ENCODE results near the gene SNAP23. TPM values are rescaled to one million over a fixed set of nuclear protein-coding genes. Genes with fewer than 3 reads are reported as not detected.

SNAP23 gene
- total and polyA plus RNA-seq, 2 experiments from 2014 or later: 58.8 to 88.1 TPM

DNA sequence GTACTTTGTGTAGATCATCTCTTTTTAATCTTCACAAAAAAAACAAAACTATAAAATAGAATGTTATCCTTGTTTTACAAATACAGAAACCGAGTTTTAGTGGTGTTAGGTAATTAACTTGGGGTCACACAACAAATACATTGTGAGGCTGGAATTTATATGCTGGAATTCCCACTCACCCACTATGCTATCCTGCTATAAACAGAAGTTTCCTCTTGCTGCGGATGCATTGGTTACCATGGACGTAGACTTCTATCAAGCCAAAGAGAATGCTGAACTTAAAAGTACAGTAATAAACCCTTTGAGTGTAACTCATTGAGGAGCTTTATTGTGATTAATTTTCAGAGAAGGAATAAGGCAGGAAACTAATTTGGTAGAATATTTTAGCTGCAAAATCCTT is 9.2 kb downstream of the SNAP23 start:
- H3F3A ChIP-seq (replicated peaks; ENCODE audit: low read depth): no peaks in the 10 kb centered on the region
- H3K9me3 Mint-ChIP-seq: no peaks in the 10 kb centered on the region
- H3K27me3 ChIP-seq (ENCODE audit: insufficient read depth): no peaks in the 10 kb centered on the region
- no peak overlapping the region for H3K4me2 ChIP-seq
- ATAC-seq: no peak
- H3K4me1 Mint-ChIP-seq: peaks cover 9% of the 10 kb centered on the region; the same call in 2 of the 3 replicates
- H3K27me3 Mint-ChIP-seq (ENCODE audit: insufficient read depth, low read depth, poor library complexity): peaks cover 1% of the 10 kb centered on the region
- H3K4me1 ChIP-seq (ENCODE audit: insufficient read depth): peaks cover 11% of the 10 kb centered on the region
- peaks cover 18% of the 10 kb centered on the region for H4K20me1 ChIP-seq (replicated peaks; ENCODE audit: insufficient read depth)
- TF ChIP-seq ZNF331 (CRISPR knock-in tag; IDR thresholded peaks at IDR 0.05; ENCODE audit: low read depth): no peak
- no peak for TF ChIP-seq EZH2 (IDR thresholded peaks at IDR 0.05; ENCODE audit: low read depth, unreplicated experiment)
- no peak for TF ChIP-seq NANOG (IDR thresholded peaks at IDR 0.05; ENCODE audit: borderline replicate concordance)
- TF ChIP-seq STAT1 (IDR thresholded peaks at IDR 0.05; ENCODE audit: unreplicated experiment): no peak
- TF ChIP-seq, protein P1, sequence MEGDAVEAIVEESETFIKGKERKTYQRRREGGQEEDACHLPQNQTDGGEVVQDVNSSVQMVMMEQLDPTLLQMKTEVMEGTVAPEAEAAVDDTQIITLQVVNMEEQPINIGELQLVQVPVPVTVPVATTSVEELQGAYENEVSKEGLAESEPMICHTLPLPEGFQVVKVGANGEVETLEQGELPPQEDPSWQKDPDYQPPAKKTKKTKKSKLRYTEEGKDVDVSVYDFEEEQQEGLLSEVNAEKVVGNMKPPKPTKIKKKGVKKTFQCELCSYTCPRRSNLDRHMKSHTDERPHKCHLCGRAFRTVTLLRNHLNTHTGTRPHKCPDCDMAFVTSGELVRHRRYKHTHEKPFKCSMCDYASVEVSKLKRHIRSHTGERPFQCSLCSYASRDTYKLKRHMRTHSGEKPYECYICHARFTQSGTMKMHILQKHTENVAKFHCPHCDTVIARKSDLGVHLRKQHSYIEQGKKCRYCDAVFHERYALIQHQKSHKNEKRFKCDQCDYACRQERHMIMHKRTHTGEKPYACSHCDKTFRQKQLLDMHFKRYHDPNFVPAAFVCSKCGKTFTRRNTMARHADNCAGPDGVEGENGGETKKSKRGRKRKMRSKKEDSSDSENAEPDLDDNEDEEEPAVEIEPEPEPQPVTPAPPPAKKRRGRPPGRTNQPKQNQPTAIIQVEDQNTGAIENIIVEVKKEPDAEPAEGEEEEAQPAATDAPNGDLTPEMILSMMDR (conservative IDR thresholded peaks at IDR 0.05; ENCODE audit: low read depth in 2 of 2): no peak
- TF ChIP-seq, protein P2, sequence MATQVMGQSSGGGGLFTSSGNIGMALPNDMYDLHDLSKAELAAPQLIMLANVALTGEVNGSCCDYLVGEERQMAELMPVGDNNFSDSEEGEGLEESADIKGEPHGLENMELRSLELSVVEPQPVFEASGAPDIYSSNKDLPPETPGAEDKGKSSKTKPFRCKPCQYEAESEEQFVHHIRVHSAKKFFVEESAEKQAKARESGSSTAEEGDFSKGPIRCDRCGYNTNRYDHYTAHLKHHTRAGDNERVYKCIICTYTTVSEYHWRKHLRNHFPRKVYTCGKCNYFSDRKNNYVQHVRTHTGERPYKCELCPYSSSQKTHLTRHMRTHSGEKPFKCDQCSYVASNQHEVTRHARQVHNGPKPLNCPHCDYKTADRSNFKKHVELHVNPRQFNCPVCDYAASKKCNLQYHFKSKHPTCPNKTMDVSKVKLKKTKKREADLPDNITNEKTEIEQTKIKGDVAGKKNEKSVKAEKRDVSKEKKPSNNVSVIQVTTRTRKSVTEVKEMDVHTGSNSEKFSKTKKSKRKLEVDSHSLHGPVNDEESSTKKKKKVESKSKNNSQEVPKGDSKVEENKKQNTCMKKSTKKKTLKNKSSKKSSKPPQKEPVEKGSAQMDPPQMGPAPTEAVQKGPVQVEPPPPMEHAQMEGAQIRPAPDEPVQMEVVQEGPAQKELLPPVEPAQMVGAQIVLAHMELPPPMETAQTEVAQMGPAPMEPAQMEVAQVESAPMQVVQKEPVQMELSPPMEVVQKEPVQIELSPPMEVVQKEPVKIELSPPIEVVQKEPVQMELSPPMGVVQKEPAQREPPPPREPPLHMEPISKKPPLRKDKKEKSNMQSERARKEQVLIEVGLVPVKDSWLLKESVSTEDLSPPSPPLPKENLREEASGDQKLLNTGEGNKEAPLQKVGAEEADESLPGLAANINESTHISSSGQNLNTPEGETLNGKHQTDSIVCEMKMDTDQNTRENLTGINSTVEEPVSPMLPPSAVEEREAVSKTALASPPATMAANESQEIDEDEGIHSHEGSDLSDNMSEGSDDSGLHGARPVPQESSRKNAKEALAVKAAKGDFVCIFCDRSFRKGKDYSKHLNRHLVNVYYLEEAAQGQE (IDR thresholded peaks at IDR 0.05; ENCODE audit: unreplicated experiment): no peak
- TF ChIP-seq CREB1 (CRISPR knock-in tag; IDR thresholded peaks at IDR 0.05; ENCODE audit: low read depth): no peak
- TF ChIP-seq EZH2phosphoT487 (IDR thresholded peaks at IDR 0.05; ENCODE audit: unreplicated experiment): no peak
- TF ChIP-seq POLR2AphosphoS5 (IDR thresholded peaks at IDR 0.05; ENCODE audit: low read depth): no peak
- TF ChIP-seq, protein P3, sequence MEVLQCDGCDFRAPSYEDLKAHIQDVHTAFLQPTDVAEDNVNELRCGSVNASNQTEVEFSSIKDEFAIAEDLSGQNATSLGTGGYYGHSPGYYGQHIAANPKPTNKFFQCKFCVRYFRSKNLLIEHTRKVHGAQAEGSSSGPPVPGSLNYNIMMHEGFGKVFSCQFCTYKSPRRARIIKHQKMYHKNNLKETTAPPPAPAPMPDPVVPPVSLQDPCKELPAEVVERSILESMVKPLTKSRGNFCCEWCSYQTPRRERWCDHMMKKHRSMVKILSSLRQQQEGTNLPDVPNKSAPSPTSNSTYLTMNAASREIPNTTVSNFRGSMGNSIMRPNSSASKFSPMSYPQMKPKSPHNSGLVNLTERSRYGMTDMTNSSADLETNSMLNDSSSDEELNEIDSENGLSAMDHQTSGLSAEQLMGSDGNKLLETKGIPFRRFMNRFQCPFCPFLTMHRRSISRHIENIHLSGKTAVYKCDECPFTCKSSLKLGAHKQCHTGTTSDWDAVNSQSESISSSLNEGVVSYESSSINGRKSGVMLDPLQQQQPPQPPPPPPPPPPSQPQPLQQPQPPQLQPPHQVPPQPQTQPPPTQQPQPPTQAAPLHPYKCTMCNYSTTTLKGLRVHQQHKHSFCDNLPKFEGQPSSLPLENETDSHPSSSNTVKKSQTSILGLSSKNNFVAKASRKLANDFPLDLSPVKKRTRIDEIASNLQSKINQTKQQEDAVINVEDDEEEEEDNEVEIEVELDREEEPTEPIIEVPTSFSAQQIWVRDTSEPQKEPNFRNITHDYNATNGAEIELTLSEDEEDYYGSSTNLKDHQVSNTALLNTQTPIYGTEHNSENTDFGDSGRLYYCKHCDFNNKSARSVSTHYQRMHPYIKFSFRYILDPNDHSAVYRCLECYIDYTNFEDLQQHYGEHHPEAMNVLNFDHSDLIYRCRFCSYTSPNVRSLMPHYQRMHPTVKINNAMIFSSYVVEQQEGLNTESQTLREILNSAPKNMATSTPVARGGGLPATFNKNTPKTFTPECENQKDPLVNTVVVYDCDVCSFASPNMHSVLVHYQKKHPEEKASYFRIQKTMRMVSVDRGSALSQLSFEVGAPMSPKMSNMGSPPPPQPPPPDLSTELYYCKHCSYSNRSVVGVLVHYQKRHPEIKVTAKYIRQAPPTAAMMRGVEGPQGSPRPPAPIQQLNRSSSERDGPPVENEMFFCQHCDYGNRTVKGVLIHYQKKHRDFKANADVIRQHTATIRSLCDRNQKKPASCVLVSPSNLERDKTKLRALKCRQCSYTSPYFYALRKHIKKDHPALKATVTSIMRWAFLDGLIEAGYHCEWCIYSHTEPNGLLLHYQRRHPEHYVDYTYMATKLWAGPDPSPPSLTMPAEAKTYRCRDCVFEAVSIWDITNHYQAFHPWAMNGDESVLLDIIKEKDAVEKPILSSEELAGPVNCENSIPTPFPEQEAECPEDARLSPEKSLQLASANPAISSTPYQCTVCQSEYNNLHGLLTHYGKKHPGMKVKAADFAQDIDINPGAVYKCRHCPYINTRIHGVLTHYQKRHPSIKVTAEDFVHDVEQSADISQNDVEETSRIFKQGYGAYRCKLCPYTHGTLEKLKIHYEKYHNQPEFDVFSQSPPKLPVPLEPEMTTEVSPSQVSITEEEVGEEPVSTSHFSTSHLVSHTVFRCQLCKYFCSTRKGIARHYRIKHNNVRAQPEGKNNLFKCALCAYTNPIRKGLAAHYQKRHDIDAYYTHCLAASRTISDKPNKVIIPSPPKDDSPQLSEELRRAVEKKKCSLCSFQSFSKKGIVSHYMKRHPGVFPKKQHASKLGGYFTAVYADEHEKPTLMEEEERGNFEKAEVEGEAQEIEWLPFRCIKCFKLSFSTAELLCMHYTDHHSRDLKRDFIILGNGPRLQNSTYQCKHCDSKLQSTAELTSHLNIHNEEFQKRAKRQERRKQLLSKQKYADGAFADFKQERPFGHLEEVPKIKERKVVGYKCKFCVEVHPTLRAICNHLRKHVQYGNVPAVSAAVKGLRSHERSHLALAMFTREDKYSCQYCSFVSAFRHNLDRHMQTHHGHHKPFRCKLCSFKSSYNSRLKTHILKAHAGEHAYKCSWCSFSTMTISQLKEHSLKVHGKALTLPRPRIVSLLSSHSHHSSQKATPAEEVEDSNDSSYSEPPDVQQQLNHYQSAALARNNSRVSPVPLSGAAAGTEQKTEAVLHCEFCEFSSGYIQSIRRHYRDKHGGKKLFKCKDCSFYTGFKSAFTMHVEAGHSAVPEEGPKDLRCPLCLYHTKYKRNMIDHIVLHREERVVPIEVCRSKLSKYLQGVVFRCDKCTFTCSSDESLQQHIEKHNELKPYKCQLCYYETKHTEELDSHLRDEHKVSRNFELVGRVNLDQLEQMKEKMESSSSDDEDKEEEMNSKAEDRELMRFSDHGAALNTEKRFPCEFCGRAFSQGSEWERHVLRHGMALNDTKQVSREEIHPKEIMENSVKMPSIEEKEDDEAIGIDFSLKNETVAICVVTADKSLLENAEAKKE (CRISPR knock-in tag; IDR thresholded peaks at IDR 0.05): no peak
- no peak for TF ChIP-seq JUNB (IDR thresholded peaks at IDR 0.05; ENCODE audit: unreplicated experiment)
- TF ChIP-seq, protein P4, sequence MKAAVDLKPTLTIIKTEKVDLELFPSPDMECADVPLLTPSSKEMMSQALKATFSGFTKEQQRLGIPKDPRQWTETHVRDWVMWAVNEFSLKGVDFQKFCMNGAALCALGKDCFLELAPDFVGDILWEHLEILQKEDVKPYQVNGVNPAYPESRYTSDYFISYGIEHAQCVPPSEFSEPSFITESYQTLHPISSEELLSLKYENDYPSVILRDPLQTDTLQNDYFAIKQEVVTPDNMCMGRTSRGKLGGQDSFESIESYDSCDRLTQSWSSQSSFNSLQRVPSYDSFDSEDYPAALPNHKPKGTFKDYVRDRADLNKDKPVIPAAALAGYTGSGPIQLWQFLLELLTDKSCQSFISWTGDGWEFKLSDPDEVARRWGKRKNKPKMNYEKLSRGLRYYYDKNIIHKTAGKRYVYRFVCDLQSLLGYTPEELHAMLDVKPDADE (IDR thresholded peaks at IDR 0.05): no peak
- no peak for TF ChIP-seq ZNF114 (CRISPR knock-in tag; IDR thresholded peaks at IDR 0.05)
- no peak overlapping the region for H3K27ac Mint-ChIP-seq
- no peak overlapping the region for H3K4me3 ChIP-seq
- no peak overlapping the region for H3K4me3 Mint-ChIP-seq
- no peaks in the 10 kb centered on the region for H3K36me3 ChIP-seq (ENCODE audit: insufficient read depth)
- H3K27ac ChIP-seq (ENCODE audit: low read depth): peak overlapping the region; percentile 32; the same call in 1 of the 2 replicates
- H2AFZ ChIP-seq: no peak overlapping the region
- DNase-seq (ENCODE audit: low spot score): no peak
- no peaks in the 10 kb centered on the region for H3K36me3 Mint-ChIP-seq (ENCODE audit: low read depth)
- H3K9me2 ChIP-seq (ENCODE audit: insufficient read depth): no peaks in the 10 kb centered on the region
- peaks cover 84% of the 10 kb centered on the region for H3K79me2 ChIP-seq (replicated peaks; ENCODE audit: insufficient read depth)

Measured in GM23338 (cell line).